C4-2B (cell line): Measurements from ENCODE around the gene ATG2A.

ENCODE experiments used
- H3K27ac ChIP-seq: fragments of 450-650 bp; 2 replicates; pipeline ENCODE4 v1.5.1; 2017
- ZFX ChIP-seq: fragments of 450-650 bp; IDR thresholded peaks from 2 replicates; pipeline ENCODE4 v1.6.1; 2017
- TF ChIP-seq, protein P1 (sequence below): fragments of 450-650 bp; conservative IDR thresholded peaks from 2 replicates; pipeline ENCODE4 v1.5.1; 2017; ENCODE audit warnings: mild to moderate bottlenecking

Gene ATG2A

DNA sequence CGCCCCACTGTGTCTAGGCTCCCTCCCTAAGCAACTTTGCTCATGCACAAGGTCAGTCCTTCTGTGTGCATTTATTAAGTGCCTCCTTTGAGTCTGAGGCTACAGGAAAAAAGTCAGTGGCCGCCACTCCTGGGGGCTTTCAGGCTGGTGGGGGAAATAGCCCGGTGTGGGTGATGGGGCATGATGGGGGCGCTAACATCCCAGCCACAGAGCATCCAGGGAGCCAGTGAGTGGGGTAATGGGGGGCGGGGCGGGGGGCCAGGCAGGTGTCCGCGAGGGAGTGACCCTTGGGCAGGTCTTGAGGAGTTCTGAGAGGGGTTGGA, 28.6 kb downstream of the ATG2A start:
- peak overlapping the region; percentile 9; the same call in 1 of the 2 replicates for H3K27ac ChIP-seq
- TF ChIP-seq, protein P1, sequence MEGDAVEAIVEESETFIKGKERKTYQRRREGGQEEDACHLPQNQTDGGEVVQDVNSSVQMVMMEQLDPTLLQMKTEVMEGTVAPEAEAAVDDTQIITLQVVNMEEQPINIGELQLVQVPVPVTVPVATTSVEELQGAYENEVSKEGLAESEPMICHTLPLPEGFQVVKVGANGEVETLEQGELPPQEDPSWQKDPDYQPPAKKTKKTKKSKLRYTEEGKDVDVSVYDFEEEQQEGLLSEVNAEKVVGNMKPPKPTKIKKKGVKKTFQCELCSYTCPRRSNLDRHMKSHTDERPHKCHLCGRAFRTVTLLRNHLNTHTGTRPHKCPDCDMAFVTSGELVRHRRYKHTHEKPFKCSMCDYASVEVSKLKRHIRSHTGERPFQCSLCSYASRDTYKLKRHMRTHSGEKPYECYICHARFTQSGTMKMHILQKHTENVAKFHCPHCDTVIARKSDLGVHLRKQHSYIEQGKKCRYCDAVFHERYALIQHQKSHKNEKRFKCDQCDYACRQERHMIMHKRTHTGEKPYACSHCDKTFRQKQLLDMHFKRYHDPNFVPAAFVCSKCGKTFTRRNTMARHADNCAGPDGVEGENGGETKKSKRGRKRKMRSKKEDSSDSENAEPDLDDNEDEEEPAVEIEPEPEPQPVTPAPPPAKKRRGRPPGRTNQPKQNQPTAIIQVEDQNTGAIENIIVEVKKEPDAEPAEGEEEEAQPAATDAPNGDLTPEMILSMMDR, result no peak
- TF ChIP-seq ZFX, result no peak

DNA sequence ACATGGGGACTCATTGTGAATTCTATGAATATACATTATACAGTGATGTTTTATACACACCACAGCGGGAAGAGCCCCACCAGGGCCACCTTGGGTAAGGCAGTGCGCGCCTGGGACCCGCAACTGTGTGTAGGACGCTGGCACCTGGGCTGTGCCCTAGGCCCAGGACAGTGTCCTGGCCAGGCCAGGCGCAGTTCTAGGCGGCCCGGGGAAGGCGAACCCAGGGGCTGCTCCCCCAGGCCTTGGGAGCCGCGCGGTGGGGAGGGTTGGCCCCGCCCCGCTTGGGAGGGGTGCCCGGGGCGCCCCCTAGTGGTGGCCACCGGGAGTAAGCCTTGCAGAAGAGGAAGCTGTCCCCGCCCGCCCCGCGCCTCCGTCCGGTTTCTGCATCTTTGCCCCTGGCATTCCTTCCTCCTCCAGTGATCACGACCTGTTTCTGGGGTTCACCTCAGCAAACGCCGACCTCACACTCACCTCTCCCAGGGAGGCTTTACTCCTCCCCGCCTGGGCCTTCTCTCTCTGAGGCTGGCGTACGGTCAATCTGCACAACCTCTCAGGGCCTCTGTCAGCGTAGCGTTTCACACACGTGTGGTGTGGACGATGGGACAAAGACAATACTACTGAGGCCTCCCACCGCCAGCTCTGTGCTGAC, 29.1 kb downstream of the ATG2A start:
- H3K27ac ChIP-seq, result peak overlapping the region; percentile 9; the same call in 1 of the 2 replicates
- TF ChIP-seq, protein P1, result peak; percentile 100
- no peak for TF ChIP-seq ZFX

DNA sequence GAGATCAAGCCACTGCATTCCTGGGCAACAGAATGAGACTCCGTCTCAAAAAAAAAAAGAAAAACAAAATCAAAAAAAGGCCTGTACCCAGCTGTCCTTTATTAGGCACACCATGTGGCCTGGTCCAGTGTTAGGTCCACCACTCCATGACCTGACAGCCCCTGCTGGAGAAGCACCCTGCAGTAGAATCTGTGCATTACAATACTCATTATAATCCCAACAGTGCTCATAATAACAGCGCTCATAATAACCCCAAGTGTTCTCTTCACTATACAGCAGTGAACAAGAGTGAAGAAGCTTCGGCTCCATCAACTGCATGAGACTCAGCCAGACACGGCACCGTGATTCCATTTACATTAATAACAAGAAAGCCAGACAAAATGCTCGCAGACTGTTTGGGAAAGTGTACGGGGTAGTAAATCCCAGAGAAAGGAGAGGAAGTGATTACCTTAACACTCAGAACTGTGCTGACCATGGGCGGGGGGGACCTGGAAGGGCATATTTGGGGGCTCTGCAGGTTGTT, 29.7 kb downstream of the ATG2A start:
- TF ChIP-seq, protein P1, result no peak
- TF ChIP-seq ZFX, result no peak
- H3K27ac ChIP-seq, result peak overlapping the region; percentile 9; the same call in 1 of the 2 replicates

DNA sequence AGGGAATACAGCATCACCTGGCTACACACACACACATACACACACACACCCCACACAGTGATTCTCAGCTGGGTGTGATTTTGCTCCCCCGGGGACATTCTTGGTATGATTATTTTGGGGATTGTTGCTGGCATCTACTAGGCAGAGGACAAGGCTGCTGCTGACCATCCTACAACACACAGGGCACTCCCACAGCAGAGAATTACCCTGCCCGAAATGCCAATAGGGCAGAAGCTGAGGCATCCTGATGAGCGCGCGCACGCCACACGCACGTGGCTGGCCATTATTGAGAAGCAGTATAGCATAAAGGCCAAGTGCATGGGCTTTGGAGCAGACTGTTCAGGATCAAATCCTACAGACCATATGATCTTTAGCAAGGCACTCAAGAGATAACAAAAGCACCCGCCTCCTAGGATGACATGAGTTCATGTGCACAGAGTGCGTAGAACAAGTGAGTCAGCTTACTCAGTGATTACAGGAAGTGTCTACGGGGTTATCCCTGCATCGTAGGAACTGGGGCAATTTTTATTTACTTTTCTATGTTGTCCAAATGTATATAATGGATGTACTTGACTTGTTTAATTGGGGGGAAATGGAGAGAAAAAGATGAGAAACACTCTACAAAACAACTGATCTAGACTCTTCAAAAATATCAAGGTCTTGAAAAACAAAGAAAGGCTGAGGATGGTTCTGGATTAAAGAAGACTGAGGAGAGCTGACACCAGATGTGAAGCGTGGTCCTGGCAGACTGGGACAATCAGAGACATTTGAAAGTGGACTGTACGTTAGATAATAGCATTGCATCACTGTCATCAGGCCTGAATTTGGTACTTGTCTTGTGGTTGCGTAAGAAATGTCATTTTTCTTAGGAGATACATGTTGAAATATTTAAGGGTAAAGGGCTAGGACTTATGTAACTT, 31.4 kb downstream of the ATG2A start:
- no peak overlapping the region for H3K27ac ChIP-seq
- TF ChIP-seq, protein P1, result no peak
- TF ChIP-seq ZFX, result no peak

DNA sequence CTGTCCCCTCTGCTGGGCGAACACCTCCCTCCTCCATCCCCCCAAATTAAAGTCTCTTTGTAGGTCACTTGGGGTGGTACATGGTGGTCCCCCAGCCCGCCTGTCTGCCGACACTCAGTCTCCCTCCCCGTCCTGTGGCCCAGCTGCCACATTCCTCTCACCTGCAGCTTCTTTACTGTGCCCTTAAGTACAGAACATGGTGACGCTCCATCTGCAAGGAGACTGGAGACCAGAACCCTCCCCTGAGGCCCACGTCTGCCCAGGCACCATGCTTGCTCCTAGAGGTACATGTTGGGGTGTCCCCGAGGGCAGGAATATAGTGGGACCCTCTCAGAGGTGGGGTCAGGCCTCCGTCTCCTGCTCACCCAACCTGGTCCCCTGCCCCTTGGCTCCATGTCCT, 33.0 kb downstream of the ATG2A start:
- no peak overlapping the region for H3K27ac ChIP-seq
- TF ChIP-seq ZFX, result no peak
- TF ChIP-seq, protein P1, result no peak

DNA sequence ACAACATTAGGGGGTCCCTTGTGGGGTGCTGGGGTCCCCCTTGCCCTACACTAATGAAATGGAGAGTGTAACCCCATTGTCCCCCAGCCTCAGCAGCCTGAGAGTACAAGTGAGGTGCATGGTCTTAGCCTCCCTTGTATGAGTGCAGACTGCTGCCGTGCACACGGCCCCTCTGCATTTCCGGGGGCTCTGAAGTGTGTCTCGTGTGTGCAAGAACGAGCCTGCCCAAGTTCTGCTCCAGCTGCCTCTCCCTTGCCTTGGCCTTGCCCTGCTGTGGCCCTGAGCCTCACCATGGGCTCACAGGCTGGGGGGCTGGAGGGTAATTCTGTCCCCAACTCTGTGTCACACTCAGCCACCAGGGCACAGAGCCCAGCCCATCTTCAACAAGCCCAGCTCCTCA, 33.4 kb downstream of the ATG2A start:
- TF ChIP-seq, protein P1, result no peak
- no peak for TF ChIP-seq ZFX
- H3K27ac ChIP-seq, result no peak overlapping the region

DNA sequence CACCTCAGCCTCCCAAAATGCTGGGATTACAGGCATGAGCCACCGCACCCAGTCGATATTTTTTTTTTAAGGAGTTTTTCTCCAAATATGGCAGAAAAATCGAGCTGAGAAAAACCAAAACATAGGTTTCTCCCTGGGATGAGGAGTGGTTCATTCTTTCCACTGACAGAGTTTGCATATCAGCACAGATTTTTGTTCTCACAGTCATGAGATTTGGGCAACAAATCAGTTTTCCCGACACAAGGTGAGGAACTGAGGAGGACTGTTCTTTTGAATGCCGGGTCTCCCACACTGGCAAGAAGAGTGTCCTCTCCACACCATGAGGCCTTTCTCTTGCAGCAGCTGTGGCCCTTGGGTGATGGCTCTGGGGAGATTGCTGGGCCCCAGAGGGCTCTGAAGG, 34.8 kb downstream of the ATG2A start:
- H3K27ac ChIP-seq, result no peak overlapping the region
- no peak for TF ChIP-seq ZFX
- TF ChIP-seq, protein P1, result no peak
